ENCODE measurements around the gene STPG3.

STPG3 gene

DNA sequence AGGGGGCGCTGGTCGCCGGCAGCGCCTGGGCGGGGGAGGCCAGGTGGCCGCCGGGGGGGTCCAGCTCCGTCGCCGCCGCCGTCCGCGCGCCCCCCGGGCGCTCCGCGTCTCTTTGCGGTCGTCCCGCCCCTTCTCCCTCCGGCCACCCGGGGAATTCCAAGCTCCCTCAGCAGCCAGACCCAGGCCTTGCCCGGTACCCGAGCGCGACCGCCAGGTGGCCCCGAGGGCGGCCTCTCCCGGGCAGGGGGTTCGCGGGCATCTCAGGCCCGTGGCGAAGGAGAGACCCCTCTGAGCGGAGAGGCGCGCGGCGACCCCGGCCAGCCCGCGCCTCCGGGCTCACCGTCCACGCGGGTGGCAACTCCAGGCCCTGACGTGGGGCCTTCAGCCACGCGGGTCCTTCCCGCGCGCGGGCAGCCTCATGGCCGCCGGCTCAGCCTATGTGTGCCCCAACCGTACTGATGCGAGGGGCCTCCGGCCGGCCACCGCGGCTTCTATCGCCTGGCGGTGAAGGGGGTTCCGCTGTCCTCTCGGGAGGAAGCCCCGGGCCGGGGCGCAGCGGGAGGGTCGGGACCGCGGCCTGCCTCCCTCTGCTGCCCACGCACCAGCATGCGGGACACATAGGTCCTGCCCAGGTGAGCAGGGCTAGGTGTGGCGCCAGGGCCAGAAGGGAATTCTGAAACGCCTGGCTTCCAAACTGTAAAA is 51.5 kb downstream of the STPG3 start:
- Histone ChIP-seq H3K27me3 (ENCODE audit: control insufficient read depth, insufficient read depth, low read length) (peaks cover 5% of the 10 kb centered on the region), H3K9ac (ENCODE audit: low read depth, low read length) (no peak overlapping the region), H3K4me3 (ENCODE audit: low read depth, low read length) (peak overlapping the region; percentile 43), H3K9me3 (ENCODE audit: control insufficient read depth, insufficient read depth, low read length) (no peaks in the 10 kb centered on the region), H3K36me3 (ENCODE audit: control insufficient read depth, insufficient read depth, low read length) (no peaks in the 10 kb centered on the region), H3K4me1 (ENCODE audit: control insufficient read depth, insufficient read depth, low read length) (peaks cover 12% of the 10 kb centered on the region)
